ENCODE measurements around the gene BTG2. TPM values are rescaled to one million over a fixed set of nuclear protein-coding genes. Genes with fewer than 3 reads are reported as not detected.
"Not testable (repeated sequence)": the region's sequence is repeated elsewhere in the genome, so short reads cannot be mapped to it uniquely, and the experiment has no call there.

Gene BTG2
- 11.3 and 13.2 TPM in 2 replicates for total RNA-seq (2014; rRNA removed; shearing (Covaris generic))

DNA sequence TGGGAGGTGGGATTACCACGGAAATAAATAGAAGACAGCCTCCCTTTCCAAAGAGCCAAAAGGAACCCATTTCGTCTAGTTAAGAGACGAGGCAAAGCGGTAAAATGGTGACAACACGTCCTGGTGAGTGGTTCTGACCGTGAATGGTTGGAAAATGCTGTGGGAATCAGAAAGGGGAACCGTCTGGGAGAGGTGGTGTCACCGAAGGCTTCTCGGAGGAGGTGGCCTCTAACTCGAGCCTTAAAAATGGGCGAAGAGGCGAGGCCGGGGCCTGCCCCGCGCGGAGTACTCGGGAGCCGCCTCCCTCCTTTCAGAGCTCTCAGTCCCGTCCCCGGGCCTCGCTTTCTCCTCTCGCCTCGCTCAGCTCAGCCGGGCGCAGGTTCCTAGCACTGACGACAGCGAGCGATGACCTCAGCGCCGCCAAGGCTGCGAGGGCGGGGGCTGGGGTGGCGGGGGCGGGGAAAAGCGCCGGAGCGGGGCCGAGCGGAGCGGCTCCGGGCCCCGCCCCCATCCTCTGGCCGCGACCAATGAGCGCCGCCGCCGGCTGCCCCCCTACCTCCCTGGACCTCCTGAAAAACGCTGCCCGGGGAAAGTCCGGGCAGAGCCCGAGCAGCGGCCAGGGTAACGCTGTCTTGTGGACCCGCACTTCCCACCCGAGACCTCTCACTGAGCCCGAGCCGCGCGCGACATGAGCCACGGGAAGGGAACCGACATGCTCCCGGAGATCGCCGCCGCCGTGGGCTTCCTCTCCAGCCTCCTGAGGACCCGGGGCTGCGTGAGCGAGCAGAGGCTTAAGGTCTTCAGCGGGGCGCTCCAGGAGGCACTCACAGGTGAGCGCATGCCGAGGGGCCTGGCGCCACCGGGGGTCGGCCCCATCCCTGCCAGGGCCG is at the start of gene BTG2:
BTG2 (plus strand) TSS at position 601 of the 890 bp plus-strand sequence; CDS start at position 689, 88 bp downstream.
- DNase-seq (ENCODE audit: low spot score) = peak; percentile 80

GRCh38 chr1:203256636-203257035 is 48.7 kb upstream of the BTG2 start:
- DNase-seq (ENCODE audit: low spot score) = not testable (repeated sequence)

DNA sequence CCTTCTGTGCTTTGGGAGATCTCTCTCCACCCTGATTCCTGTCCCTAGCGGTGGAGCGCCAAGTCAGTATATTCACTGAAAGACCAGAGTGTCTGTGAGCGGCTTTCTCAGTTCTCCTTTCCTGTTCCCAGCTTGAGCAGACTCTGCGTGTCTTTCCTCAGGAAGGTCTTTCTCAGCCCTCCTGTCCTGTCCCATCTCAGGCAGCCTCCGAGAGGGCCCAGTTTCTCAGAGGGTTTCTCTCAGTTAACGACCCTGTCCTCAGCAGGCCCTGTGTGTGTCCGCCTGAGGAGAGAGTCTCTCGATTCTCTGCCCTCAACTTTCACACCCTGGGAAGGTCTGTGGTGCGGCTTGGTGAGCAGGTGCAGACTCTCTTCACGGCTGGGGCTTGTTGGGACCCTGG is 41.8 kb upstream of the BTG2 start:
- DNase-seq (ENCODE audit: low spot score) = no peak

DNA sequence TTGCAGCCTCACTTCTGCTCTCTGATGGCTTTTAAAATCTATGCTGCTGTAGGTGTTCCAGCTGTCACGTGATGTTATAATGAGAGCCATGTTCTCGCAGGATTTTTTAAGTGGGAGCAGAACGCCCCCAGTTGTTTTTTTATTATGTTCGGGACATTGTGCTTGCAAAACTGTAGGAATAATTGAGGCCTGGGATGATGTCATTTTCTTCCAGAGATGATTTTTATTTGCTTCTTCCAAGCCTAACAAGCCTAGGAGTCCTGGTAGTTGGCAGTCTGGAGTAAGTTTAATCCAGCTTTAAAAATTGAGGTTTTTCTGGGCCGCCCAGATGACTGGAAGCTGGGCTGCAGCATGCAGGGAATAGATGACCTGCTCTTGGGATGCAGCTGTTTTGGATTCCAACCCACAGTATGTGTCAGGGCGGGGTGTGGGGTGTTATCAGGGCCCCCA is 41.2 kb upstream of the BTG2 start:
- DNase-seq (ENCODE audit: low spot score) = peak; percentile 47

DNA sequence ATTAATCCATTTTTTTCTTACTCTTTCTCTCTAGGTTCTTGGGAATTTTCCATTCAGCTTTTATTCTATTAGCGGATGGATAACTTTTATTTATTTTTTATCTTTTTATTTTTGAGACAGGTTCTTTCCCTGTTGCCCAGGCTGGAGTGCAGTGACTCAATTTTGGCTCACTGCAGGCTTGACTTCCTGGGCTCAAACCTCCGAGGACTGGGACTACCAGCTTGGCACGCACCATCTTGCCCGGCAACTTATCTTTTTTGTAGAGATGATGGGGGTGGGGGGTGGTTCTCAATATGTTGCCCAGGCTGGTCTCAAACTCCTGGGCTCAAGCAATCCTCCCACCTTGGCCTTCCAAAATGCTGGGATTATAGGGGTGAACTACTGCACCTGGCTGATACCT is 39.8 kb upstream of the BTG2 start:
- DNase-seq (ENCODE audit: low spot score) = no peak

- DNase-seq (ENCODE audit: low spot score) = not testable (repeated sequence)
Measured at GRCh38 chr1:203266140-203266539, 39.2 kb upstream of the BTG2 start.

GRCh38 chr1:203267347-203267846 is 37.9 kb upstream of the BTG2 start:
- peak; percentile 91 for DNase-seq (ENCODE audit: low spot score)

DNA sequence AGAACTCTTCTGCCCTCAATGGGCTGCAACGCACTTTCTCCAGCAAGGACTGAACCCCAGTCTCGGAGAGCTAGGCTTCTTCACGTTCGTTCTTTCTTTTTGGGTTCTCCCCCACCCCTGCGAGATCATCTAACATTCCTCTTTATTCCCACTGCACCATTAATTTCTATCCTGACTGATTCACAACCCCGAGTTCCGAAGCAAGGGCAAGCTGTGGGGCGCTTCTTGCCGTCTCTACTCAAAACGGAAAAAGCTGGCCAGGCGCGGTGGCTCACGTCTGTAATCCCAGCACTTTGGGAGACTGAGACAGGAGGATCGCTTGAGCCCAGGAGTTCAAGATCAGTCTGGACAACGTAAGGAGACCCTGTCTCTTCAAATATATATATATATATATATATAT is 37.4 kb upstream of the BTG2 start:
- no peak for DNase-seq (ENCODE audit: low spot score)

- DNase-seq (ENCODE audit: low spot score) = peak; percentile 77
Measured at GRCh38 chr1:203268901-203269653, 36.2 kb upstream of the BTG2 start.

- no peak for DNase-seq (ENCODE audit: low spot score)
Measured at GRCh38 chr1:203269654-203270020, 35.7 kb upstream of the BTG2 start.

DNA sequence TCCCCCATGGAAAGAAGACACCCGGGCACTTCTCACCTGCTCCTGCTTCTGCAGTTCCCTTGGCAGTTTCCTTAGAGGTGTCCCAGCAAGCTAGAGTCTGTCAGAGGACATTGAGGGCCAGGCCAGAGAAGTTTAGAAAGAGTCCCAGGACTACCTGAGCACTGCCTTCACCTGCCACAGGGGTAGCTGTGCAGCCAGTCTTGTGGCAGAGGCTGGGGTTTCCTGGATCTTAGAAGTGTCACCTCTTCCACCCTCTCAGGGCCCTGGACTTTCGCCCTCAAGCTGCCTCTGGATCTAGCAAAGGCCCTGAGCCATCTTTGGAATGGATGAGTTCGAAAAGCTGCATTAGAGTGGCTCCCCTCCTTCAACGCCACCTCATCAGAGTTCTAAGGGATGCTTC is 34.9 kb upstream of the BTG2 start:
- DNase-seq (ENCODE audit: low spot score) = no peak

DNA sequence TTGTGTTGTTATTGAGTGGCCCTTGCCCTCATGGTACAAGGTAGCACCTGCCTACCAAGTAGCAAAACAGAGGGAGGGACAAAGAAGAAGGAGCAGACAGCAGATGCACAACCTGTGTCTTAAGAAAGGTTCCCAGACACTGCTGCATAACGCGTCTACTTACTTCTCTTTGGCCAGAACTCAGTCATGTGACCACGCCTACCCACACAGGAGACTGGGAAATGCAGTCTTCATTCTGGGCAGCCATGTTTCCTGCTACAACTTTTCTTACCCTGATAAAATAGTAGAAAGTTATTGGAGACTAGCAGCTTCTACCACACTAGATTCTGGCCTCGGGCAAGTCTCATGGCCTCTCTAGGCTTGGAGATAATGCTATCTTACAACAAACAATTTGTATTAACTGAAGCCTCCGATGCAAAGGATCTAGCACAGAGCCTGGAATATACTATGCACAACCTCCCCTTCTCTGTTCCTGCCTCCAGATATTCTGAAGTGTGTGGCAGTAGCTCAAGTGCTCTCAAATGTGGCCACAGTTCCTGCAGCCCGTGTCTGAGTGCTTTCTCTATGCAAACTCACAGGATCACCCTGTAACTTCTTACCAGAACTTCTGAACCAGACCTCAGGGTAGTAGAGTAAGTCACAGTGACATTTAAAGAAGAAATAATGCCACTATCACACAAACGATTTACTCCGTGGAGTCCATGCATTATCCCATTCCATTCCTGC is 34.1 kb upstream of the BTG2 start:
- DNase-seq (ENCODE audit: low spot score) = peak; percentile 62

DNA sequence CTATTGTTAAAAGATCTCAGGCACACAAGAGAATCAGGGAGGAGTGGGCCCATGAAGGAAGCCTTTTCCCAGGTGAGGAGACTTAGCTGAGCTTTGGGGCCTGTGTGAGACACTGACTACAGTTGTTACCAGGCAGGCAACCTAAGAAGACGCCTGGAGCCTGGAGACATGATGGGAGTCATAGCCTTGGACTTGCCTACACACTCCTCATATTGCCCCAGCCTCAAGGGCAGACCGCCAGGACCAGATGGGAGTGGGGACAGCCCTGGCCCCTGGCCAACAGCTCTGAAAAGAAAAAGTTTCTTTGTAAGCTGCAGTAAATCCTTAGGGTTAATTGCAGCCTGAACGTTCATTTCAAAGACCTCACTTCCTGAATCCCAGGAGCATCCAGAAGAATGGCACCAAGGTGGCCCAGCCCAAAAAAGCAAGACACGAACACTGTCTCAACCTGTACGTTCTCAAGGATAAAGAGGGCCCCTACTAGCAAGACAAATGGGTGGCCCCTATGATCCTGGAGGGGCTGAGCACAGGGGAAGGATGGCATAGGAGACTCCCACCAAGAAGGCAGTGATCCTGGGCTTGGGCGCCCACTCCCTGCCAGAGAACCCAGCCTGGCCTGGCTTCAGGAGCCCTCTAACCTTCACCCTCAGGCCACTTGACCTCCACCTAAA is 33.2 kb upstream of the BTG2 start:
- no peak for DNase-seq (ENCODE audit: low spot score)

DNA sequence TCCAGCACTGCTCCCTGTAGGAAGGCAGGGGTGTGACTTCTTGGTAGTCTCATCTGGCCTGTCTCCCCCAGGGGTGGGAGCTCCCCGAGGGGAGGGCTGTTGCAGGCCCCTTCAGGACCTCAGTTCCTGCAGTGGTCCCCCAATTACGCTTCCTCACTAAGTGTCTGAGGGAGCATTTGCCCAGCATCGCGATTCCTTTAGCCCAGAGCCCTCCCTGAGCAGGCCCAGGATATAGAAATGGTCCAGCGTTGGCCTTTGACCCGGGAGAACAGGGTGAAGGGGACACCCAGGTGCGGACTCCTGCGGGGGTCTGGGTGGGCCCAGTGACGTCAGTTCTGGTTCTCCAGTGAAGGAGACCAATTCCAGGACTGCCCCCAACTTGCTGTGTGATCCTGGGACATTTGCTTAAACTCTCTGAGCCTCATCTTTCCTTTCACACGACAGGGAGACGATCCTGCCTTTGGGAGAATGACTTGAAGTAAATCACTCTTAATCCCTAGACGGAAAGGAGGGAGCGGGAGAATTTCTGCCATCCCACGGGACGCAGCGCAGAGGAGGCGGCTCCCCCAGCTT is 32.6 kb upstream of the BTG2 start:
- no peak for DNase-seq (ENCODE audit: low spot score)

DNA sequence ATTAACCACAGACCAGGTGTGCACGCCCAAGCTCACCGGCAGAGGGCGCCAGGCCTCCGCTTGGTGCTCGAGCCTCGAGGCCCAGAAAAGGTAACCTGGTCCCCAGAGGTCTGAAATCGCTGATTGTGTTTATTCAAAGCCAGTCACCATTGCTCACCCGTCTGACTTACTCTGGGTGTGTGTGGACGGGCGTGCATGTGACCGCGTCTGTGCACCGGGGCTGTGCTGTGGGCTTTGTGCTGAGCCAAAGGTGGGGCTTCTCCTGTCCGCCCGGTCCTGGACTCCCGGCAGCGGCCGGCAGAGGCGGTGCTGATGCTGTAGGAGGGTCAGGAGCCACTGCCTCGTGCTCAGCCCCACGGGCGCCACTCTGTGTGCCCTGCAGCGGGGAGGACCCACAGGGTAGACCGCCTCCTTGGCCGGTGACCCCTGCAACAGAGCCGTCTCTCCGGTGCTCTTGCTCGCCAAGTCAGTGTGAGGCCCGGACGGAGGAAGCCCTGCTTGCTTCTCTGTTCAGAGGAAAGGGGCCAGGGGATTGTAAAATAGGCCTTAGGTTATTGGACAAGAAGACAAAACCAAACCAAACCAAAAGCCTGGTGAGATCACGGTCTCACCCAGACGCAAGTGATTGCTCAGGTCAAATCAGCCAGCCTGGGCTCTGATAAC is 32.0 kb upstream of the BTG2 start:
- DNase-seq (ENCODE audit: low spot score) = peak; percentile 86

- DNase-seq (ENCODE audit: low spot score) = no peak
Measured at GRCh38 chr1:203273869-203274602, 31.3 kb upstream of the BTG2 start.

- no peak for DNase-seq (ENCODE audit: low spot score)
Measured at GRCh38 chr1:203274603-203275381, 30.5 kb upstream of the BTG2 start.

- no peak for DNase-seq (ENCODE audit: low spot score)
Measured at GRCh38 chr1:203275656-203276272, 29.6 kb upstream of the BTG2 start.
